ENCODE data around the gene PICK1. TPM values are rescaled to one million over a fixed set of nuclear protein-coding genes. Genes with fewer than 3 reads are reported as not detected.

PICK1 gene
- total and polyA plus RNA-seq, 2 of the 4 experiments (the other 2 are of a cell fraction): 16.5 to 21.0 TPM

- CTCF ChIA-PET: no interaction called here
- 50% methylated on average over 2 of the region's 15 CpGs; no CpG with 5 or more reads in 1 of the 2 experiments for WGBS, 2 experiments (ENCODE audit: extremely low coverage in 2 of 2, insufficient read length in 1 of 2)
- Histone ChIP-seq H3K14ac (replicated peaks; ENCODE audit: low read depth, low read length) (no peak overlapping the region), H3K36me3 (ENCODE audit: control insufficient read depth, insufficient read depth, low read length) (no peaks in the 10 kb centered on the region), H3K4me1 (ENCODE audit: control insufficient read depth, insufficient read depth, low read length) (peaks cover 4% of the 10 kb centered on the region), H3K9me1 (ENCODE audit: insufficient read depth, low read length) (peaks cover 5% of the 10 kb centered on the region; the same call in 1 of the 2 replicates), H3K9ac (ENCODE audit: low read depth, low read length) (no peak overlapping the region), H4K5ac (ENCODE audit: low read depth, low read length) (no peak overlapping the region), H3K56ac (ENCODE audit: extremely low read depth, insufficient read depth, low read length) (no peak overlapping the region), H3K4ac (ENCODE audit: low read depth, low read length) (no peak overlapping the region), H3K4me3 (ENCODE audit: insufficient read depth, low read depth, low read length) (no peak overlapping the region), H4K91ac (ENCODE audit: insufficient read depth, low read depth, low read length) (no peak overlapping the region), H3K4me2 (ENCODE audit: low read depth, low read length) (no peak overlapping the region), H2AK5ac (ENCODE audit: low read depth, low read length) (no peak overlapping the region), H4K8ac (ENCODE audit: low read depth in 2 of 2, low read length in 2 of 2) (no peak overlapping the region), H3K27ac (ENCODE audit: insufficient read depth, low read length) (no peak overlapping the region), H3K23ac (ENCODE audit: low read depth, low read length) (no peak overlapping the region), H3K9me3 (ENCODE audit: control insufficient read depth, insufficient read depth, low read length) (no peaks in the 10 kb centered on the region), H2BK120ac (ENCODE audit: low read depth, low read length) (no peak overlapping the region), H4K20me1 (ENCODE audit: insufficient read depth, low read length) (no peaks in the 10 kb centered on the region), H2BK20ac (ENCODE audit: low read depth, low read length) (no peak overlapping the region), H2AFZ (replicated peaks; ENCODE audit: low read length, poor library complexity) (peak overlapping the region; percentile 61), H2AK9ac (replicated peaks; ENCODE audit: low read depth, low read length, poor library complexity) (no peak overlapping the region), H3K27me3 (ENCODE audit: control insufficient read depth, insufficient read depth, low read length) (peaks cover 7% of the 10 kb centered on the region; the same call in 1 of the 2 replicates), H2BK15ac (ENCODE audit: low read depth, low read length) (no peak overlapping the region), H3K18ac (ENCODE audit: low read depth, low read length) (no peak overlapping the region), H3K79me1 (ENCODE audit: low read depth in 1 of 2, low read length in 2 of 2) (no peaks in the 10 kb centered on the region), H2BK5ac (ENCODE audit: low read depth, low read length, poor library complexity, severe bottlenecking) (no peak overlapping the region)
- no TSS peak for BruUV-seq (replicated peaks)
- DNase-seq (no peak), ATAC-seq (ENCODE audit: low read depth) (no peak)
- intact Hi-C loops (cut with micrococcal nuclease): no loop called here
- in situ Hi-C loops (cut with MboI; ENCODE audit: low sequenced_read_pairs): no loop called here
- POLR2A ChIA-PET (ENCODE audit: unreplicated experiment): interaction anchor here (0.6 kb wide), 1 partner anchor 108 kb away, joined by 5 read pairs; no protein-coding TSS in a partner anchor
- TF ChIP-seq FOS (IDR thresholded peaks at IDR 0.05; ENCODE audit: low read depth, low read length) (no peak), NFE2L2 (IDR thresholded peaks at IDR 0.05; ENCODE audit: low read depth, low read length) (no peak), POLR2A (IDR thresholded peaks at IDR 0.05; ENCODE audit: low read depth, low read length) (no peak), BHLHE40 (IDR thresholded peaks at IDR 0.05; ENCODE audit: low read depth, low read length) (no peak)
- TF ChIP-seq, protein P1, sequence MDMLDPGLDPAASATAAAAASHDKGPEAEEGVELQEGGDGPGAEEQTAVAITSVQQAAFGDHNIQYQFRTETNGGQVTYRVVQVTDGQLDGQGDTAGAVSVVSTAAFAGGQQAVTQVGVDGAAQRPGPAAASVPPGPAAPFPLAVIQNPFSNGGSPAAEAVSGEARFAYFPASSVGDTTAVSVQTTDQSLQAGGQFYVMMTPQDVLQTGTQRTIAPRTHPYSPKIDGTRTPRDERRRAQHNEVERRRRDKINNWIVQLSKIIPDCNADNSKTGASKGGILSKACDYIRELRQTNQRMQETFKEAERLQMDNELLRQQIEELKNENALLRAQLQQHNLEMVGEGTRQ (IDR thresholded peaks at IDR 0.05; ENCODE audit: low read depth, low read length): no peak
- dilution Hi-C loops (cut with HindIII; ENCODE audit: low sequenced_read_pairs, unreplicated experiment): no loop called here
Observed at GRCh38 chr22:38097058-38097457, 39.9 kb downstream of the PICK1 start.

Data from IMR-90 (cell line).